IgD-negative memory B cell (primary cell): ENCODE measurements around the gene BCAR3. TPM values are rescaled to one million over a fixed set of nuclear protein-coding genes. Genes with fewer than 3 reads are reported as not detected.
A peak's percentile ranks its signal among the peaks of the same experiment; 100 is the strongest.
"Not testable (repeated sequence)": the region's sequence is repeated elsewhere in the genome, so short reads cannot be mapped to it uniquely, and the experiment has no call there.

Experiments
- H3K27ac Mint-ChIP-seq, 3 donors: one replicate each; pipeline ENCODE4 v1.8.0; 2020 to 2022; ENCODE audit warnings: mild to moderate bottlenecking in 3 of 3, mixed read lengths in 3 of 3, moderate library complexity in 1 of 3
- H3K27me3 Mint-ChIP-seq: one replicate; pipeline ENCODE4 v1.8.0; 2021; ENCODE audit warnings: mixed read lengths
- H3K36me3 Mint-ChIP-seq: one replicate; pipeline ENCODE4 v1.8.0; 2020; ENCODE audit warnings: mild to moderate bottlenecking, mixed read lengths
- H3K4me1 Mint-ChIP-seq, 3 donors: one replicate each; pipeline ENCODE4 v1.8.0; 2020 to 2022; ENCODE audit warnings: mixed read lengths in 3 of 3, mild to moderate bottlenecking in 1 of 3
- H3K4me3 Mint-ChIP-seq, 4 donors: one replicate each; pipeline ENCODE4 v1.8.0; 2020 to 2022; ENCODE audit warnings: mild to moderate bottlenecking in 4 of 4, mixed read lengths in 4 of 4, moderate library complexity in 3 of 4
- H3K9me3 Mint-ChIP-seq, 3 donors: one replicate each; pipeline ENCODE4 v1.8.0; 2020 to 2021; ENCODE audit warnings: mixed read lengths in 3 of 3, mild to moderate bottlenecking in 1 of 3
- polyA plus RNA-seq: library from polyadenylated mRNA; unstranded; fragments of 300-500 nt; fragmentation: Illumina TruSeq; gene quantifications from one replicate; pipeline ENCODE4 v1.2.3, GENCODE V29; 2021

Gene BCAR3
- polyA plus RNA-seq, 1 donor from 2014 or later, result 2.7 TPM

- peaks cover 6% of the 10 kb centered on the region for H3K36me3 Mint-ChIP-seq
- no peaks in the 10 kb centered on the region for H3K27me3 Mint-ChIP-seq
- no peak overlapping the region for H3K27ac Mint-ChIP-seq
- H3K4me1 Mint-ChIP-seq, result peaks cover 8 to 18% (median 9%) of the 10 kb centered on the region in 3 donors
- no peak overlapping the region for H3K4me3 Mint-ChIP-seq
- no peaks in the 10 kb centered on the region for H3K9me3 Mint-ChIP-seq
These were observed 23.4 kb downstream of the BCAR3 start for GRCh38 chr1:93658188-93658587.

- Mint-ChIP-seq H3K27me3 (no peaks in the 10 kb centered on the region), H3K4me1 (peaks cover 0 to 6% (median 3%) of the 10 kb centered on the region in 3 donors), H3K36me3 (peaks cover 6% of the 10 kb centered on the region), H3K27ac (no peak overlapping the region), H3K4me3 (peak overlapping the region in 1 of 4 donors; percentile 38), H3K9me3 (no peaks in the 10 kb centered on the region)
These were observed 25.1 kb downstream of the BCAR3 start for GRCh38 chr1:93656491-93656890.

GRCh38 chr1:93653656-93654055 lies 28.0 kb downstream of the BCAR3 start:
- H3K27me3 Mint-ChIP-seq, result no peaks in the 10 kb centered on the region
- no peaks in the 10 kb centered on the region for H3K9me3 Mint-ChIP-seq
- H3K4me1 Mint-ChIP-seq, result peaks cover 0 to 6% (median 3%) of the 10 kb centered on the region in 3 donors
- peak overlapping the region in 1 of 3 donors; percentile 34 for H3K27ac Mint-ChIP-seq
- no peak overlapping the region for H3K4me3 Mint-ChIP-seq
- peaks cover 6% of the 10 kb centered on the region for H3K36me3 Mint-ChIP-seq

- H3K36me3 Mint-ChIP-seq, result peaks cover 6% of the 10 kb centered on the region
- no peaks in the 10 kb centered on the region for H3K27me3 Mint-ChIP-seq
- no peak overlapping the region for H3K4me3 Mint-ChIP-seq
- H3K27ac Mint-ChIP-seq, result no peak overlapping the region
- H3K9me3 Mint-ChIP-seq, result no peaks in the 10 kb centered on the region
- peaks cover 0 to 7% (median 3%) of the 10 kb centered on the region in 3 donors for H3K4me1 Mint-ChIP-seq
These were observed 29.2 kb downstream of the BCAR3 start for GRCh38 chr1:93652323-93652949.

GRCh38 chr1:93651695-93652094 lies 29.9 kb downstream of the BCAR3 start:
- Mint-ChIP-seq H3K4me1 (peaks cover 0 to 12% (median 3%) of the 10 kb centered on the region in 3 donors), H3K36me3 (peaks cover 6% of the 10 kb centered on the region), H3K27ac (peak overlapping the region in 1 of 3 donors; percentile 13), H3K9me3 (no peaks in the 10 kb centered on the region), H3K4me3 (no peak overlapping the region), H3K27me3 (no peaks in the 10 kb centered on the region)

- not testable (repeated sequence) for H3K36me3 Mint-ChIP-seq, H3K4me3 Mint-ChIP-seq, H3K27me3 Mint-ChIP-seq, H3K27ac Mint-ChIP-seq, H3K9me3 Mint-ChIP-seq
- peaks cover 2 to 13% (median 4%) of the 10 kb centered on the region in 3 donors for H3K4me1 Mint-ChIP-seq
These were observed 31.5 kb downstream of the BCAR3 start for GRCh38 chr1:93650159-93650558.

GRCh38 chr1:93649231-93649630 lies 32.4 kb downstream of the BCAR3 start:
- Mint-ChIP-seq H3K4me1 (peaks cover 10 to 20% (median 11%) of the 10 kb centered on the region in 3 donors), H3K36me3 (peaks cover 3% of the 10 kb centered on the region), H3K27me3 (no peaks in the 10 kb centered on the region), H3K4me3 (no peak overlapping the region), H3K9me3 (no peaks in the 10 kb centered on the region), H3K27ac (peak overlapping the region in 1 of 3 donors; percentile 17)

- Mint-ChIP-seq H3K27me3 (no peaks in the 10 kb centered on the region), H3K9me3 (no peaks in the 10 kb centered on the region), H3K4me1 (peaks cover 16 to 26% (median 16%) of the 10 kb centered on the region in 3 donors), H3K36me3 (no peaks in the 10 kb centered on the region), H3K4me3 (no peak overlapping the region), H3K27ac (no peak overlapping the region)
These were observed 33.0 kb downstream of the BCAR3 start for GRCh38 chr1:93648656-93649055.

GRCh38 chr1:93641527-93641926 lies 40.1 kb downstream of the BCAR3 start:
- peak overlapping the region in 1 of 4 donors; percentile 52 for H3K4me3 Mint-ChIP-seq
- H3K4me1 Mint-ChIP-seq, result peaks cover 23 to 30% (median 26%) of the 10 kb centered on the region in 3 donors
- H3K27me3 Mint-ChIP-seq, result no peaks in the 10 kb centered on the region
- no peak overlapping the region for H3K27ac Mint-ChIP-seq
- H3K36me3 Mint-ChIP-seq, result peaks cover 2% of the 10 kb centered on the region
- H3K9me3 Mint-ChIP-seq, result no peaks in the 10 kb centered on the region

GRCh38 chr1:93640656-93641440 lies 40.8 kb downstream of the BCAR3 start:
- H3K4me3 Mint-ChIP-seq, result no peak overlapping the region
- peaks cover 23 to 30% (median 26%) of the 10 kb centered on the region in 3 donors for H3K4me1 Mint-ChIP-seq
- H3K27ac Mint-ChIP-seq, result no peak overlapping the region
- no peaks in the 10 kb centered on the region for H3K9me3 Mint-ChIP-seq
- H3K36me3 Mint-ChIP-seq, result peaks cover 2% of the 10 kb centered on the region
- no peaks in the 10 kb centered on the region for H3K27me3 Mint-ChIP-seq

GRCh38 chr1:93638981-93639380 lies 42.7 kb downstream of the BCAR3 start:
- Mint-ChIP-seq H3K4me1 (peaks cover 10 to 17% (median 10%) of the 10 kb centered on the region in 3 donors), H3K9me3 (no peaks in the 10 kb centered on the region), H3K27ac (no peak overlapping the region), H3K36me3 (peaks cover 2% of the 10 kb centered on the region), H3K27me3 (no peaks in the 10 kb centered on the region), H3K4me3 (no peak overlapping the region)

GRCh38 chr1:93638307-93638847 lies 43.3 kb downstream of the BCAR3 start:
- Mint-ChIP-seq H3K27me3 (no peaks in the 10 kb centered on the region), H3K36me3 (peaks cover 2% of the 10 kb centered on the region), H3K4me1 (peaks cover 5 to 12% (median 7%) of the 10 kb centered on the region in 3 donors), H3K9me3 (no peaks in the 10 kb centered on the region), H3K4me3 (no peak overlapping the region), H3K27ac (no peak overlapping the region)

- peak overlapping the region in 1 of 4 donors; percentile 72 for H3K4me3 Mint-ChIP-seq
- peaks cover 2% of the 10 kb centered on the region for H3K36me3 Mint-ChIP-seq
- H3K27me3 Mint-ChIP-seq, result no peaks in the 10 kb centered on the region
- peaks cover 0 to 3% (median 2%) of the 10 kb centered on the region in 3 donors for H3K4me1 Mint-ChIP-seq
- no peaks in the 10 kb centered on the region for H3K9me3 Mint-ChIP-seq
- H3K27ac Mint-ChIP-seq, result no peak overlapping the region
These were observed 44.9 kb downstream of the BCAR3 start for GRCh38 chr1:93636712-93637111.

GRCh38 chr1:93635614-93636543 lies 45.8 kb downstream of the BCAR3 start:
- Mint-ChIP-seq H3K4me1 (peaks cover 0 to 6% (median 0%) of the 10 kb centered on the region in 3 donors), H3K4me3 (no peak overlapping the region), H3K27ac (no peak overlapping the region), H3K27me3 (no peaks in the 10 kb centered on the region), H3K9me3 (no peaks in the 10 kb centered on the region), H3K36me3 (peaks cover 2% of the 10 kb centered on the region)
